HG03457 (cell line): ENCODE measurements around the gene SPATA12.

Source experiments
- ATAC-seq: cut with Tn5 transposase; IDR thresholded peaks from one replicate; pipeline ENCODE4 v1.9.1; 2021; ENCODE audit warnings: moderate number of reproducible peaks; ENCODE audit not compliant: unreplicated experiment

Gene SPATA12

DNA sequence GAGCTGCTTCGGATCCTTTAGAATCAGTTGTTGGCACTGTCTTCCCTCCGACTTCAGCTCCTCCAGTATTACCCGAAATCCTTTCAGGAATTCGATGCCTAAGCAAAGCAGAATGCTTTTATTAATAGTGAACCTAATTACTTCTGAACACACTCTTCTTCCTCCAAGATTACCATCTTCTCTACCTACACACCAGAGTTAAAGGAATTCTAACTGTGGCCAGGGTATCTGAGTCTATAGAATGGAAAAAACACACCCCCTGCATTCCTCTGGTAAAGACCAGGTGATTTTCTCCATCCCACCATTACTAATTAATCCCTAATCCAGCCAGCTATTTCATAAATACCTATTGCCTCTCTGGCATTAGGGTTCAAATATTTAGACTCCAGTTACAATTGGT is 49.8 kb downstream of the SPATA12 start:
- ATAC-seq: no peak

DNA sequence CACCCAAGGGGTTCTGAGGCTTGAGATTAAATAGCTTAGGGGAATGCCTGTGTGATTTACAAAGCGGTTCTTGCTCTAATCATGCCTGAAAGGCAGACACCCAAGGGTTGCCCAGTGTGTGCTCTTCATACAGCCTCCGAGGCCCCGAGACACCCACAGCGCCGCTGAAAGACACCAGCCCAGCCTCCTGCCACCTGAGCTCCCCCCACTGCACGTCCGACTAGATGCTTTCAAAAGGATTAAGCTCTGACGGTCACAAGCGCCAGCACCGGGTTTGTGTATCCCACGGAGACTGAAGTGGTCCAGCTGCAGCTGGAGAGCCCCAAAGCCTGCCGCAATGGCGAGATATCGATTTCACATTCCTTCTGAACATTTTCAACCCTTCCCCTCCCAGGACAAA is 50.3 kb downstream of the SPATA12 start:
- ATAC-seq: no peak

GRCh38 chr3:57112206-57112605 is 51.7 kb downstream of the SPATA12 start:
- ATAC-seq: no peak

- ATAC-seq: no peak
Observed at GRCh38 chr3:57116501-57116900, 56.0 kb downstream of the SPATA12 start.

DNA sequence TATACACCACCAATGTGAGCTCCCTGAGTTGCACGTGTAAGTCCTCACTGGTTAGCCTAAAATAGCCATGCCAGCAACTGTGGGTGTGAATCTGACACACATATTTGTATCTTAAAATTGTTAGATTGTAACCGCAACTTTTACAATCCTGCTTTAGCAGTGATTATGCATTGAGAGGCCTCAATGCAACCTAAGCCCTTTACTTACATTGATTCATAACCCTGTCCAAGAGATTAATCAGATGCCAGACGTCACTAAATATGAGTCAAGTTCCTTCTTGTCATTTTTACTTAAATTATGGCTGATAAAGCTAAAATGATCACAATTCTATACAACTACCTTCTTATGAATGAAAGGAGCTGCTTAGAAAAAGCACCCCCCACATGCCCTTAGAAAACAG is 57.8 kb downstream of the SPATA12 start:
- ATAC-seq: no peak

DNA sequence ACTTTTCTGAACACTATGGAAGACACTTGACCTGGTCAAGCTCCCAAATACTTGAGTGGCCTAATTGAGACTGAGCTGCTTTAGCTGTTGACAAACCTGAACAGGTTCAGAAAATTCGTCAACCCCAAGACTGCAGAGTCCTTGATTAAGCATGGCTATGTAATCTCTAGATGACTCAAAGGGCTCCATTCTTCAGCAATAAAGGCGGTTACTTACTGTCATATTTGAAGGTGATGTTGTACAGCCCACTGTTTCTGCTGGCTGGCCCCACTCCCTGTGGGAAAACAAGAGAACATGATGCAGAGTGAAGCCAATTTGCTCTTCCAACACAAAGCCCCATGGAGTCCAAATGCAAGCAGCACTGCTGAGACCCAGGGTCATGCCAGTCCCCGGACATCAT is 59.6 kb downstream of the SPATA12 start:
- no peak for ATAC-seq

GRCh38 chr3:57120451-57121174 is 60.1 kb downstream of the SPATA12 start:
- no peak for ATAC-seq
